ENCODE measurements around the gene C6. TPM values are rescaled to one million over a fixed set of nuclear protein-coding genes. Genes with fewer than 3 reads are reported as not detected.

C6 gene
- total and polyA plus RNA-seq, 2 of the 13 experiments (the other 11 are each of a cell fraction or from before 2014, with no cell fraction given) = 0.28 to 4.7 TPM

- TF ChIP-seq ZNF318 (CRISPR knock-in tag; IDR thresholded peaks at IDR 0.05) (no peak), POLR2G (IDR thresholded peaks at IDR 0.05; ENCODE audit: low read depth, low read length) (no peak), ELK4 (CRISPR knock-in tag; IDR thresholded peaks at IDR 0.05; ENCODE audit: borderline replicate concordance) (no peak), ZNF543 (CRISPR knock-in tag; IDR thresholded peaks at IDR 0.05) (0 out of 2 replicates have a peak, but pooled peaks have one; percentile 29), EEA1 (CRISPR knock-in tag; IDR thresholded peaks at IDR 0.05; ENCODE audit: borderline replicate concordance) (no peak), MXI1 (IDR thresholded peaks at IDR 0.05; ENCODE audit: borderline replicate concordance, low read depth, low read length) (no peak), IKZF4 (CRISPR knock-in tag; IDR thresholded peaks at IDR 0.05; ENCODE audit: borderline replicate concordance, low read depth, not compliant biosample characterization) (no peak), KLF13 (CRISPR knock-in tag; IDR thresholded peaks at IDR 0.05) (no peak), ZNF275 (CRISPR knock-in tag; IDR thresholded peaks at IDR 0.05; ENCODE audit: borderline replicate concordance) (no peak), ZSCAN31 (CRISPR knock-in tag; IDR thresholded peaks at IDR 0.05; ENCODE audit: low read depth) (no peak), ZNF749 (CRISPR knock-in tag; IDR thresholded peaks at IDR 0.05; ENCODE audit: borderline replicate concordance) (no peak), THAP11 (CRISPR knock-in tag; IDR thresholded peaks at IDR 0.05) (peak; percentile 96), ZNF143 (CRISPR knock-in tag; IDR thresholded peaks at IDR 0.05) (peak; percentile 85), ZBTB46 (CRISPR knock-in tag; IDR thresholded peaks at IDR 0.05; ENCODE audit: borderline replicate concordance) (no peak), ZNF256 (CRISPR knock-in tag; conservative IDR thresholded peaks at IDR 0.05) (no peak), ZNF773 (CRISPR knock-in tag; IDR thresholded peaks at IDR 0.05; ENCODE audit: borderline replicate concordance) (no peak), HNRNPLL (IDR thresholded peaks at IDR 0.05; ENCODE audit: low read depth, low read length, poor library complexity, severe bottlenecking) (no peak)
Observed at GRCh38 chr5:41094871-41095270, 118.5 kb downstream of the C6 start (continued).

Data from HepG2 (cell line).